ENCODE measurements around the gene NWD2.

Gene NWD2

DNA sequence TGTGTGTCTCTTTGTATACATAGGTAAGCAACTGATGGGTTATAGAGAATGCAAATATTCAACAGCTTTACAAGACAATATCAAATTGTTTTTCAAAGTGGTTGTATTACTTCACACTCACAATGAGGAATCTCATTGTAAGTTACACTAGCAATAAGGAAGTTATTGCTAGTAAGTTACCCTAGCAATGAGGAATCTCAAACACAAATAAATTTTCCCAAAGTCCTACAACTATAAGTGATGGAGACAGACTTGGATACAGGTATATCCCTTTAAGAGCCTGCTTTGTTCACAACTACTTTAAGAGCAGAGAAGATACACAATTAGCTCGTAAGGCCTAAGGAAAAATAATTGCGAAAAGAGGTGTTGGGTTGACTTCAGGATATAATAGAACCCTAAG, 28.3 kb upstream of the NWD2 start:
- DNase-seq (ENCODE audit: low read depth in 1 of 2, low spot score in 1 of 2), result no peak
- TF ChIP-seq GABPA (IDR thresholded peaks at IDR 0.05; ENCODE audit: low read depth) (no peak), POLR2AphosphoS5 (IDR thresholded peaks at IDR 0.05; ENCODE audit: low read depth) (no peak), SPI1 (IDR thresholded peaks at IDR 0.05; ENCODE audit: borderline replicate concordance, low read depth) (no peak), CTCF (IDR thresholded peaks at IDR 0.05; ENCODE audit: insufficient read depth, low read length) (no peak)
- TF ChIP-seq, protein P1, sequence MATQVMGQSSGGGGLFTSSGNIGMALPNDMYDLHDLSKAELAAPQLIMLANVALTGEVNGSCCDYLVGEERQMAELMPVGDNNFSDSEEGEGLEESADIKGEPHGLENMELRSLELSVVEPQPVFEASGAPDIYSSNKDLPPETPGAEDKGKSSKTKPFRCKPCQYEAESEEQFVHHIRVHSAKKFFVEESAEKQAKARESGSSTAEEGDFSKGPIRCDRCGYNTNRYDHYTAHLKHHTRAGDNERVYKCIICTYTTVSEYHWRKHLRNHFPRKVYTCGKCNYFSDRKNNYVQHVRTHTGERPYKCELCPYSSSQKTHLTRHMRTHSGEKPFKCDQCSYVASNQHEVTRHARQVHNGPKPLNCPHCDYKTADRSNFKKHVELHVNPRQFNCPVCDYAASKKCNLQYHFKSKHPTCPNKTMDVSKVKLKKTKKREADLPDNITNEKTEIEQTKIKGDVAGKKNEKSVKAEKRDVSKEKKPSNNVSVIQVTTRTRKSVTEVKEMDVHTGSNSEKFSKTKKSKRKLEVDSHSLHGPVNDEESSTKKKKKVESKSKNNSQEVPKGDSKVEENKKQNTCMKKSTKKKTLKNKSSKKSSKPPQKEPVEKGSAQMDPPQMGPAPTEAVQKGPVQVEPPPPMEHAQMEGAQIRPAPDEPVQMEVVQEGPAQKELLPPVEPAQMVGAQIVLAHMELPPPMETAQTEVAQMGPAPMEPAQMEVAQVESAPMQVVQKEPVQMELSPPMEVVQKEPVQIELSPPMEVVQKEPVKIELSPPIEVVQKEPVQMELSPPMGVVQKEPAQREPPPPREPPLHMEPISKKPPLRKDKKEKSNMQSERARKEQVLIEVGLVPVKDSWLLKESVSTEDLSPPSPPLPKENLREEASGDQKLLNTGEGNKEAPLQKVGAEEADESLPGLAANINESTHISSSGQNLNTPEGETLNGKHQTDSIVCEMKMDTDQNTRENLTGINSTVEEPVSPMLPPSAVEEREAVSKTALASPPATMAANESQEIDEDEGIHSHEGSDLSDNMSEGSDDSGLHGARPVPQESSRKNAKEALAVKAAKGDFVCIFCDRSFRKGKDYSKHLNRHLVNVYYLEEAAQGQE (IDR thresholded peaks at IDR 0.05; ENCODE audit: insufficient replicate concordance, low read depth), result no peak
- no peaks in the 10 kb centered on the region for H3K27me3 ChIP-seq (ENCODE audit: insufficient read depth, poor library complexity, severe bottlenecking)
- no peak overlapping the region for H3K4me3 ChIP-seq (replicated peaks; ENCODE audit: insufficient read depth, low read length)
- H3K27ac ChIP-seq (replicated peaks), result no peak overlapping the region

- Histone ChIP-seq H3K4me3 (replicated peaks; ENCODE audit: insufficient read depth, low read length) (no peak overlapping the region), H3K27ac (replicated peaks) (no peak overlapping the region), H3K27me3 (ENCODE audit: insufficient read depth, poor library complexity, severe bottlenecking) (no peaks in the 10 kb centered on the region)
- TF ChIP-seq, protein P1 (IDR thresholded peaks at IDR 0.05; ENCODE audit: insufficient replicate concordance, low read depth), result no peak
- no peak for TF ChIP-seq SPI1 (IDR thresholded peaks at IDR 0.05; ENCODE audit: borderline replicate concordance, low read depth)
- TF ChIP-seq CTCF (IDR thresholded peaks at IDR 0.05; ENCODE audit: insufficient read depth, low read length), result no peak
- no peak for TF ChIP-seq POLR2AphosphoS5 (IDR thresholded peaks at IDR 0.05; ENCODE audit: low read depth)
- no peak for TF ChIP-seq GABPA (IDR thresholded peaks at IDR 0.05; ENCODE audit: low read depth)
- no peak for DNase-seq (ENCODE audit: low read depth in 1 of 2, low spot score in 1 of 2)
These were observed 25.3 kb upstream of the NWD2 start for GRCh38 chr4:37219242-37219641.

- no peak for DNase-seq (ENCODE audit: low read depth in 1 of 2, low spot score in 1 of 2)
- H3K27ac ChIP-seq (replicated peaks), result no peak overlapping the region
- no peaks in the 10 kb centered on the region for H3K27me3 ChIP-seq (ENCODE audit: insufficient read depth, poor library complexity, severe bottlenecking)
- no peak overlapping the region for H3K4me3 ChIP-seq (replicated peaks; ENCODE audit: insufficient read depth, low read length)
- TF ChIP-seq SPI1 (IDR thresholded peaks at IDR 0.05; ENCODE audit: borderline replicate concordance, low read depth) (no peak), GABPA (IDR thresholded peaks at IDR 0.05; ENCODE audit: low read depth) (no peak), CTCF (IDR thresholded peaks at IDR 0.05; ENCODE audit: insufficient read depth, low read length) (no peak), POLR2AphosphoS5 (IDR thresholded peaks at IDR 0.05; ENCODE audit: low read depth) (no peak)
- TF ChIP-seq, protein P1 (IDR thresholded peaks at IDR 0.05; ENCODE audit: insufficient replicate concordance, low read depth), result no peak
These were observed 24.6 kb upstream of the NWD2 start for GRCh38 chr4:37219990-37220389.
